ENCODE data around the gene LDAF1. TPM values are rescaled to one million over a fixed set of nuclear protein-coding genes. Genes with fewer than 3 reads are reported as not detected.

Gene LDAF1
- total RNA-seq, 4 donors from 2014 or later = 10.5 to 88.6 (median 51.4) TPM

DNA sequence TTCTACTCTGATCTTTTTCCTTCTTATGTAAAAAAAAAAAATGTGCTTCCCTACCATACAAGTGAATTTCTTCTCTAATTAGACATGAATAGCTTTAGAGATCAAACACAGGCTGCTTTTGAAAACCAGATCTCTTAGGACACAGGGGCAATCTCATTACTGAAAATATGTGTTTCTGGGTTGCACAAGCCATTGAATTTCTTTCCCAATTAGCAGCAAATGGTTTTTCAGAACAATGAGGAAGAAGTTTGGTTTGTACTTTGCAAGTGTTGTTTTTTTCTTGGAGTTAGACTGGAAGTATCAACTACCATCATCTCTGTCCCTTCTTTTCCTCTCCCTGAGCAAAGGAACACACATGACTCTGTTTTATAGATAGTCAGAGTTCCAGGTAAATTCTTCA is 69.4 kb downstream of the LDAF1 start:
- Histone ChIP-seq H3K9me3 (no peaks in the 10 kb centered on the region), H3K4me3 (no peak overlapping the region), H3K27me3 (peaks cover 0 to 2% of the 10 kb centered on the region in 2 donors), H3K36me3 (no peaks in the 10 kb centered on the region), H3K4me1 (no peaks in the 10 kb centered on the region), H3K27ac (no peak overlapping the region)
- intact Hi-C loops (cut with DNase I; ENCODE audit: low total_unique reads) = no loop called here
- DNase-seq = no peak
- TF ChIP-seq, protein P1, sequence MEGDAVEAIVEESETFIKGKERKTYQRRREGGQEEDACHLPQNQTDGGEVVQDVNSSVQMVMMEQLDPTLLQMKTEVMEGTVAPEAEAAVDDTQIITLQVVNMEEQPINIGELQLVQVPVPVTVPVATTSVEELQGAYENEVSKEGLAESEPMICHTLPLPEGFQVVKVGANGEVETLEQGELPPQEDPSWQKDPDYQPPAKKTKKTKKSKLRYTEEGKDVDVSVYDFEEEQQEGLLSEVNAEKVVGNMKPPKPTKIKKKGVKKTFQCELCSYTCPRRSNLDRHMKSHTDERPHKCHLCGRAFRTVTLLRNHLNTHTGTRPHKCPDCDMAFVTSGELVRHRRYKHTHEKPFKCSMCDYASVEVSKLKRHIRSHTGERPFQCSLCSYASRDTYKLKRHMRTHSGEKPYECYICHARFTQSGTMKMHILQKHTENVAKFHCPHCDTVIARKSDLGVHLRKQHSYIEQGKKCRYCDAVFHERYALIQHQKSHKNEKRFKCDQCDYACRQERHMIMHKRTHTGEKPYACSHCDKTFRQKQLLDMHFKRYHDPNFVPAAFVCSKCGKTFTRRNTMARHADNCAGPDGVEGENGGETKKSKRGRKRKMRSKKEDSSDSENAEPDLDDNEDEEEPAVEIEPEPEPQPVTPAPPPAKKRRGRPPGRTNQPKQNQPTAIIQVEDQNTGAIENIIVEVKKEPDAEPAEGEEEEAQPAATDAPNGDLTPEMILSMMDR (IDR thresholded peaks at IDR 0.05) = no peak
- TF ChIP-seq POLR2A (IDR thresholded peaks at IDR 0.05) = no peak

DNA sequence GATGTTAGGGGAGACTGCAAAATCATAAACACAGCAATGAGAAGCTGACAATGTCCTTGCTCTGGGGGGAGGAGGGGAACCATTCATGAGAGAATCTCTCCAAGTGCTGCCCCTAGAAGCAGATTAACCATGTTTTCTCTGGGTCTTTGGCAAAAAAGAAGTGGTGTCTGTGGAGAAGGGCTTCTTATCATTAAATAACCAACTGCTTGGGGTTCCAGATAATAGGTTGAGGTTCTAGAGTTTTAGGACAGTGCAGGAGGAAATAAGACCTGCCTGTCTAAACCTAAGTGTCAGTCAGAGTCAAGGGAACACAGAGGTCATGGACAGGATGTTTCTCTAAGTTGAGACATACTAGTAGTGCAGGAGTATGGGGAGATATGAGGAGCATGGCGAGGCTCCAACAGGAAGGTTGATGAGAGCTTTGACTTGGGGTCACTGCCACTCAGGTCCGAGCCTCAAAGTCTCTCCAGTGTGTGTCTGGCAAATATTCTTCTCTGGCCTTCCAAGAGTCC is 69.9 kb downstream of the LDAF1 start:
- no peaks in the 10 kb centered on the region for H3K36me3 ChIP-seq
- no peak for DNase-seq
- H3K4me1 ChIP-seq = no peaks in the 10 kb centered on the region
- H3K4me3 ChIP-seq = no peak overlapping the region
- H3K27ac ChIP-seq = no peak overlapping the region
- TF ChIP-seq, protein P1 (IDR thresholded peaks at IDR 0.05) = no peak
- no peak for TF ChIP-seq POLR2A (IDR thresholded peaks at IDR 0.05)
- intact Hi-C loops (cut with DNase I; ENCODE audit: low total_unique reads) = no loop called here
- peaks cover 0 to 8% of the 10 kb centered on the region in 2 donors for H3K27me3 ChIP-seq
- H3K9me3 ChIP-seq = no peaks in the 10 kb centered on the region

Other genes with a start within 250 kb of the LDAF1 start
- 1 to 10 TPM in 2 of 4 donors, under 1 TPM in 2; under 0.01 to 2.1 (median 0.93) TPM for gene DNAH3, start 7.8 kb upstream of the LDAF1 start, total RNA-seq
- gene ZP2, start 52.9 kb downstream of the LDAF1 start, total RNA-seq = 1 to 10 TPM in 1 of 4 donors, not detected in 3; 3.4 TPM
- not detected for gene ANKS4B, start 75.0 kb downstream of the LDAF1 start, total RNA-seq
- gene CRYM, start 119.6 kb downstream of the LDAF1 start, total RNA-seq = 10 to 100 TPM in 1 of 4 donors, not detected in 3; 13.8 TPM